HEK293 (cell line): ENCODE results near the gene C2CD5.

Source experiments
- CTCF ChIA-PET: fragments of 350-600 bp; formaldehyde crosslinking; extraction: SDS; loops from one replicate; lab custom pipeline; 2021; ENCODE audit warnings: antibody characterized with exemption; lab: Yijun Ruan, JAX
- POLR2A ChIA-PET: fragments of 300-600 bp; formaldehyde crosslinking; extraction: SDS; loops from one replicate; lab custom pipeline; 2020; ENCODE audit warnings: antibody characterized with exemption, inconsistent platforms; lab: Yijun Ruan, JAX
- H3K27ac ChIP-seq: fragments of 200-500 bp; sonication (Bioruptor generic); 2 replicates; pipeline ENCODE4 v1.5.1; 2014; ENCODE audit warnings: low read depth, low read length, control low read depth, inconsistent platforms; ENCODE audit errors: extremely low read depth
- H3K36me3 ChIP-seq, 2 experiments: fragments of 200-500 bp in 1 of 2; sonication (Bioruptor generic) in 1 of 2; 1 replicate in 1 of 2; 2 replicates in 1 of 2; pipeline ENCODE4 v1.5.1; 2014 to 2017; ENCODE audit warnings: inconsistent platforms in 2 of 2, low read length in 2 of 2; ENCODE audit not compliant: control insufficient read depth in 2 of 2, insufficient read depth in 1 of 2
- H3K4me1 ChIP-seq: fragments of 200-500 bp; sonication (Bioruptor generic); 2 replicates; pipeline ENCODE4 v1.5.1; 2014; ENCODE audit warnings: mild to moderate bottlenecking, low read length, inconsistent platforms; ENCODE audit not compliant: control insufficient read depth, insufficient read depth
- H3K4me3 ChIP-seq: 2 replicates; pipeline ENCODE4 v1.5.1; 2011; ENCODE audit warnings: low read depth, mild to moderate bottlenecking, control low read depth, low read length, moderate library complexity
- H3K9me3 ChIP-seq: fragments of 200-500 bp; sonication (Bioruptor generic); 2 replicates; pipeline ENCODE4 v1.5.1; 2014; ENCODE audit warnings: low read depth, low read length, inconsistent platforms; ENCODE audit not compliant: control insufficient read depth, insufficient read depth
- AEBP2 ChIP-seq: fragments of 450-650 bp; formaldehyde crosslinking; IDR thresholded peaks from 2 replicates; pipeline ENCODE4 v1.5.1; 2016; ENCODE audit warnings: missing biosample characterization, missing genetic modification characterization, borderline replicate concordance
- GLI2 ChIP-seq: fragments of 450-650 bp; formaldehyde crosslinking; IDR thresholded peaks from 2 replicates; pipeline ENCODE4; 2017; ENCODE audit warnings: missing biosample characterization, missing genetic modification characterization, low read depth, borderline replicate concordance
- KLF16 ChIP-seq: fragments of 450-650 bp; formaldehyde crosslinking; IDR thresholded peaks from 2 replicates; pipeline ENCODE4 v1.5.1; 2017; ENCODE audit warnings: missing biosample characterization, missing genetic modification characterization
- ZBTB21 ChIP-seq: fragments of 450-650 bp; formaldehyde crosslinking; IDR thresholded peaks from 2 replicates; pipeline ENCODE4 v1.5.1; 2017; ENCODE audit warnings: missing biosample characterization, missing genetic modification characterization
- ZBTB8A ChIP-seq: fragments of 450-650 bp; formaldehyde crosslinking; IDR thresholded peaks from 2 replicates; pipeline ENCODE4 v1.5.1; 2016; ENCODE audit warnings: missing biosample characterization, missing genetic modification characterization
- ZEB2 ChIP-seq: fragments of 450-650 bp; formaldehyde crosslinking; IDR thresholded peaks from 2 replicates; pipeline ENCODE4 v1.5.1; 2016; ENCODE audit warnings: missing biosample characterization, missing genetic modification characterization
- ZNF10 ChIP-seq: fragments of 450-650 bp; formaldehyde crosslinking; IDR thresholded peaks from 2 replicates; pipeline ENCODE4 v1.5.1; 2017; ENCODE audit warnings: missing biosample characterization, missing genetic modification characterization
- ZNF138 ChIP-seq: fragments of 450-650 bp; formaldehyde crosslinking; IDR thresholded peaks from 2 replicates; pipeline ENCODE4 v1.5.1; 2016; ENCODE audit warnings: missing biosample characterization, missing genetic modification characterization, borderline replicate concordance
- ZNF140 ChIP-seq: fragments of 450-650 bp; formaldehyde crosslinking; IDR thresholded peaks from 2 replicates; pipeline ENCODE4 v1.5.1; 2016; ENCODE audit warnings: missing biosample characterization, missing genetic modification characterization
- ZNF155 ChIP-seq: fragments of 450-650 bp; formaldehyde crosslinking; IDR thresholded peaks from 2 replicates; pipeline ENCODE4 v1.5.1; 2016; ENCODE audit warnings: missing biosample characterization, missing genetic modification characterization
- ZNF157 ChIP-seq: fragments of 450-650 bp; formaldehyde crosslinking; IDR thresholded peaks from 2 replicates; pipeline ENCODE4 v1.5.1; 2016; ENCODE audit warnings: missing biosample characterization, missing genetic modification characterization
- ZNF239 ChIP-seq: fragments of 450-650 bp; formaldehyde crosslinking; IDR thresholded peaks from 2 replicates; pipeline ENCODE4 v1.5.1; 2016; ENCODE audit warnings: missing biosample characterization, missing genetic modification characterization
- ZNF394 ChIP-seq: fragments of 450-650 bp; formaldehyde crosslinking; IDR thresholded peaks from 2 replicates; pipeline ENCODE4 v1.5.1; 2016; ENCODE audit warnings: missing biosample characterization, missing genetic modification characterization, mild to moderate bottlenecking, moderate library complexity, borderline replicate concordance
- ZNF529 ChIP-seq: fragments of 450-650 bp; formaldehyde crosslinking; IDR thresholded peaks from 2 replicates; pipeline ENCODE4 v1.5.1; 2017; ENCODE audit warnings: missing genetic modification characterization, missing biosample characterization; ENCODE audit not compliant: insufficient replicate concordance
- ZNF549 ChIP-seq: fragments of 450-650 bp; IDR thresholded peaks from 2 replicates; pipeline ENCODE4 v1.5.1; 2018; ENCODE audit warnings: missing biosample characterization, missing genetic modification characterization, mild to moderate bottlenecking, inconsistent platforms, moderate library complexity
- ZNF600 ChIP-seq: fragments of 450-650 bp; formaldehyde crosslinking; IDR thresholded peaks from 2 replicates; pipeline ENCODE4 v1.5.1; 2016; ENCODE audit warnings: missing biosample characterization, missing genetic modification characterization
- ZNF639 ChIP-seq: fragments of 450-650 bp; formaldehyde crosslinking; IDR thresholded peaks from 2 replicates; pipeline ENCODE4 v1.5.1; 2016; ENCODE audit warnings: missing biosample characterization, missing genetic modification characterization
- TF ChIP-seq, protein P1 (sequence below): fragments of 450-650 bp; formaldehyde crosslinking; conservative IDR thresholded peaks from 2 replicates; pipeline ENCODE4 v1.5.1; 2016; ENCODE audit warnings: low read depth, missing biosample characterization, missing genetic modification characterization
- TF ChIP-seq, protein P2 (sequence below): fragments of 450-650 bp; formaldehyde crosslinking; IDR thresholded peaks from 2 replicates; pipeline ENCODE4 v1.5.1; 2016; ENCODE audit warnings: missing biosample characterization, missing genetic modification characterization, borderline replicate concordance
- TF ChIP-seq, protein P3 (sequence below): fragments of 450-650 bp; formaldehyde crosslinking; IDR thresholded peaks from 2 replicates; pipeline ENCODE4 v1.5.1; 2017; ENCODE audit warnings: missing biosample characterization, missing genetic modification characterization

C2CD5 gene

GRCh38 chr12:22514875-22515274 is 29.5 kb downstream of the C2CD5 start:
- no peak overlapping the region for H3K4me3 ChIP-seq
- H3K27ac ChIP-seq: no peak overlapping the region
- H3K4me1 ChIP-seq: peaks cover 13% of the 10 kb centered on the region
- TF ChIP-seq ZEB2 (no peak), ZNF394 (no peak), ZNF138 (no peak), ZBTB8A (tag by site-specific recombination) (no peak), ZNF10 (no peak), AEBP2 (no peak), ZNF639 (no peak), ZNF239 (tag by site-specific recombination) (no peak), KLF16 (tag by site-specific recombination) (no peak), GLI2 (tag by site-specific recombination) (no peak), ZNF157 (tag by site-specific recombination) (no peak), ZBTB21 (tag by site-specific recombination) (no peak)
- TF ChIP-seq, protein P1, sequence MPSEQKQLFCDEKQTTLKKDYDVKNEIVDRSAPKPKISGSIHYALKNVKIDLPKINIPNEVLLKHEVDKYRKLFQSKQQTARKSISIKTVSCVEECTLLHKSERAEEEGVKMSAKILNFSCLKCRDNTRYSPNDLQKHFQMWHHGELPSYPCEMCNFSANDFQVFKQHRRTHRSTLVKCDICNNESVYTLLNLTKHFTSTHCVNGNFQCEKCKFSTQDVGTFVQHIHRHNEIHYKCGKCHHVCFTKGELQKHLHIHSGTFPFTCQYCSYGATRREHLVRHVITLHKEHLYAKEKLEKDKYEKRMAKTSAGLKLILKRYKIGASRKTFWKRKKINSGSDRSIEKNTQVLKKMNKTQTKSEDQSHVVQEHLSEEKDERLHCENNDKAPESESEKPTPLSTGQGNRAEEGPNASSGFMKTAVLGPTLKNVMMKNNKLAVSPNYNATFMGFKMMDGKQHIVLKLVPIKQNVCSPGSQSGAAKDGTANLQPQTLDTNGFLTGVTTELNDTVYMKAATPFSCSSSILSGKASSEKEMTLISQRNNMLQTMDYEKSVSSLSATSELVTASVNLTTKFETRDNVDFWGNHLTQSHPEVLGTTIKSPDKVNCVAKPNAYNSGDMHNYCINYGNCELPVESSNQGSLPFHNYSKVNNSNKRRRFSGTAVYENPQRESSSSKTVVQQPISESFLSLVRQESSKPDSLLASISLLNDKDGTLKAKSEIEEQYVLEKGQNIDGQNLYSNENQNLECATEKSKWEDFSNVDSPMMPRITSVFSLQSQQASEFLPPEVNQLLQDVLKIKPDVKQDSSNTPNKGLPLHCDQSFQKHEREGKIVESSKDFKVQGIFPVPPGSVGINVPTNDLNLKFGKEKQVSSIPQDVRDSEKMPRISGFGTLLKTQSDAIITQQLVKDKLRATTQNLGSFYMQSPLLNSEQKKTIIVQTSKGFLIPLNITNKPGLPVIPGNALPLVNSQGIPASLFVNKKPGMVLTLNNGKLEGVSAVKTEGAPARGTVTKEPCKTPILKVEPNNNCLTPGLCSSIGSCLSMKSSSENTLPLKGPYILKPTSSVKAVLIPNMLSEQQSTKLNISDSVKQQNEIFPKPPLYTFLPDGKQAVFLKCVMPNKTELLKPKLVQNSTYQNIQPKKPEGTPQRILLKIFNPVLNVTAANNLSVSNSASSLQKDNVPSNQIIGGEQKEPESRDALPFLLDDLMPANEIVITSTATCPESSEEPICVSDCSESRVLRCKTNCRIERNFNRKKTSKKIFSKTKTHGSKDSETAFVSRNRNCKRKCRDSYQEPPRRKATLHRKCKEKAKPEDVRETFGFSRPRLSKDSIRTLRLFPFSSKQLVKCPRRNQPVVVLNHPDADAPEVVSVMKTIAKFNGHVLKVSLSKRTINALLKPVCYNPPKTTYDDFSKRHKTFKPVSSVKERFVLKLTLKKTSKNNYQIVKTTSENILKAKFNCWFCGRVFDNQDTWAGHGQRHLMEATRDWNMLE: no peak
- H3K36me3 ChIP-seq: peaks cover 23 to 33% of the 10 kb centered on the region in 2 experiments
- H3K9me3 ChIP-seq: no peaks in the 10 kb centered on the region
- CTCF ChIA-PET: interaction anchor here (0.6 kb wide), 1 partner anchor 54 kb away, joined by 3 read pairs; no protein-coding TSS in a partner anchor
- POLR2A ChIA-PET: no interaction called here

GRCh38 chr12:22505826-22506225 is 38.5 kb downstream of the C2CD5 start:
- Histone ChIP-seq H3K9me3 (no peaks in the 10 kb centered on the region), H3K4me1 (no peaks in the 10 kb centered on the region), H3K36me3 (peaks cover 8 to 19% of the 10 kb centered on the region in 2 experiments), H3K27ac (no peak overlapping the region), H3K4me3 (no peak overlapping the region)
- CTCF ChIA-PET: interaction anchor here (0.6 kb wide), 1 partner anchor 248 kb away, joined by 3 read pairs; no protein-coding TSS in a partner anchor
- POLR2A ChIA-PET: no interaction called here
- TF ChIP-seq, protein P2, sequence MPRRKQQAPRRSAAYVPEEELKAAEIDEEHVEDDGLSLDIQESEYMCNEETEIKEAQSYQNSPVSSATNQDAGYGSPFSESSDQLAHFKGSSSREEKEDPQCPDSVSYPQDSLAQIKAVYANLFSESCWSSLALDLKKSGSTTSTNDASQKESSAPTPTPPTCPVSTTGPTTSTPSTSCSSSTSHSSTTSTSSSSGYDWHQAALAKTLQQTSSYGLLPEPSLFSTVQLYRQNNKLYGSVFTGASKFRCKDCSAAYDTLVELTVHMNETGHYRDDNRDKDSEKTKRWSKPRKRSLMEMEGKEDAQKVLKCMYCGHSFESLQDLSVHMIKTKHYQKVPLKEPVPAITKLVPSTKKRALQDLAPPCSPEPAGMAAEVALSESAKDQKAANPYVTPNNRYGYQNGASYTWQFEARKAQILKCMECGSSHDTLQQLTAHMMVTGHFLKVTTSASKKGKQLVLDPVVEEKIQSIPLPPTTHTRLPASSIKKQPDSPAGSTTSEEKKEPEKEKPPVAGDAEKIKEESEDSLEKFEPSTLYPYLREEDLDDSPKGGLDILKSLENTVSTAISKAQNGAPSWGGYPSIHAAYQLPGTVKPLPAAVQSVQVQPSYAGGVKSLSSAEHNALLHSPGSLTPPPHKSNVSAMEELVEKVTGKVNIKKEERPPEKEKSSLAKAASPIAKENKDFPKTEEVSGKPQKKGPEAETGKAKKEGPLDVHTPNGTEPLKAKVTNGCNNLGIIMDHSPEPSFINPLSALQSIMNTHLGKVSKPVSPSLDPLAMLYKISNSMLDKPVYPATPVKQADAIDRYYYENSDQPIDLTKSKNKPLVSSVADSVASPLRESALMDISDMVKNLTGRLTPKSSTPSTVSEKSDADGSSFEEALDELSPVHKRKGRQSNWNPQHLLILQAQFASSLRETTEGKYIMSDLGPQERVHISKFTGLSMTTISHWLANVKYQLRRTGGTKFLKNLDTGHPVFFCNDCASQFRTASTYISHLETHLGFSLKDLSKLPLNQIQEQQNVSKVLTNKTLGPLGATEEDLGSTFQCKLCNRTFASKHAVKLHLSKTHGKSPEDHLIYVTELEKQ (tag by site-specific recombination): no peak
- TF ChIP-seq ZNF549: no peak
- TF ChIP-seq ZNF529 (tag by site-specific recombination): no peak
- TF ChIP-seq, protein P3, sequence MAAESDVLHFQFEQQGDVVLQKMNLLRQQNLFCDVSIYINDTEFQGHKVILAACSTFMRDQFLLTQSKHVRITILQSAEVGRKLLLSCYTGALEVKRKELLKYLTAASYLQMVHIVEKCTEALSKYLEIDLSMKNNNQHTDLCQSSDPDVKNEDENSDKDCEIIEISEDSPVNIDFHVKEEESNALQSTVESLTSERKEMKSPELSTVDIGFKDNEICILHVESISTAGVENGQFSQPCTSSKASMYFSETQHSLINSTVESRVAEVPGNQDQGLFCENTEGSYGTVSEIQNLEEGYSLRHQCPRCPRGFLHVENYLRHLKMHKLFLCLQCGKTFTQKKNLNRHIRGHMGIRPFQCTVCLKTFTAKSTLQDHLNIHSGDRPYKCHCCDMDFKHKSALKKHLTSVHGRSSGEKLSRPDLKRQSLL (tag by site-specific recombination): no peak
- TF ChIP-seq ZNF140 (tag by site-specific recombination): no peak
- TF ChIP-seq ZNF155 (tag by site-specific recombination): no peak
- TF ChIP-seq ZNF600: no peak
